ENCODE data around the gene CADM2. TPM values are rescaled to one million over a fixed set of nuclear protein-coding genes. Genes with fewer than 3 reads are reported as not detected.

CADM2 gene
- total RNA-seq, 1 experiment from 2014 or later = not detected

DNA sequence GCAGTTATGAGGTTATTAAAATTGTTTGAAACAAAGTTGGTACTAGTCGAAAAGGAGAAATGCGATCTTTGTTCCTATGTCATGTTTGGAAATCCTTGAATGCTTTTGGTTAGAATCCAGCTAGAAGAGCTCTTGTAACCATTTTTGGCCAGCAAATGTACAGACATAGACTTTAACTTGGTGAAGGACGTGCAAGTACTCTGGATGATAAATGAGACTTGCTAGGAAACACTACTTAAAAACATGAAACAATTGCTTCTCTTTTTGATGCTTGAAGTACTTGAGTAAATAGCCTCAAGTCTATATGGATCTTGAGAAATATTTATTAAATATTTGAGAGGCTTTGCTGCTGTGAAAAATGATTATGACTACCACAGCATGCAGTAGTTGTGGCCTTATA lies 95.8 kb downstream of the CADM2 start:
- Mint-ChIP-seq H3K4me1 (ENCODE audit: insufficient read depth, unreplicated experiment) (no peaks in the 10 kb centered on the region), H3K27me3 (ENCODE audit: insufficient read depth, unreplicated experiment) (peaks cover 44% of the 10 kb centered on the region), H3K36me3 (ENCODE audit: insufficient read depth, unreplicated experiment) (no peaks in the 10 kb centered on the region), H3K27ac (ENCODE audit: low read depth, unreplicated experiment) (no peak overlapping the region), H3K4me3 (ENCODE audit: unreplicated experiment) (no peak overlapping the region), H3K9me3 (ENCODE audit: unreplicated experiment) (no peaks in the 10 kb centered on the region)
- no peak for DNase-seq (ENCODE audit: unreplicated experiment)
- TF ChIP-seq, protein P1, sequence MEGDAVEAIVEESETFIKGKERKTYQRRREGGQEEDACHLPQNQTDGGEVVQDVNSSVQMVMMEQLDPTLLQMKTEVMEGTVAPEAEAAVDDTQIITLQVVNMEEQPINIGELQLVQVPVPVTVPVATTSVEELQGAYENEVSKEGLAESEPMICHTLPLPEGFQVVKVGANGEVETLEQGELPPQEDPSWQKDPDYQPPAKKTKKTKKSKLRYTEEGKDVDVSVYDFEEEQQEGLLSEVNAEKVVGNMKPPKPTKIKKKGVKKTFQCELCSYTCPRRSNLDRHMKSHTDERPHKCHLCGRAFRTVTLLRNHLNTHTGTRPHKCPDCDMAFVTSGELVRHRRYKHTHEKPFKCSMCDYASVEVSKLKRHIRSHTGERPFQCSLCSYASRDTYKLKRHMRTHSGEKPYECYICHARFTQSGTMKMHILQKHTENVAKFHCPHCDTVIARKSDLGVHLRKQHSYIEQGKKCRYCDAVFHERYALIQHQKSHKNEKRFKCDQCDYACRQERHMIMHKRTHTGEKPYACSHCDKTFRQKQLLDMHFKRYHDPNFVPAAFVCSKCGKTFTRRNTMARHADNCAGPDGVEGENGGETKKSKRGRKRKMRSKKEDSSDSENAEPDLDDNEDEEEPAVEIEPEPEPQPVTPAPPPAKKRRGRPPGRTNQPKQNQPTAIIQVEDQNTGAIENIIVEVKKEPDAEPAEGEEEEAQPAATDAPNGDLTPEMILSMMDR (IDR thresholded peaks at IDR 0.05; ENCODE audit: unreplicated experiment) = no peak
- POLR2A ChIA-PET = no interaction called here
- intact Hi-C loops (cut with micrococcal nuclease) = no loop called here
- CTCF ChIA-PET = no interaction called here
- no TSS peak for BruUV-seq (replicated peaks)

DNA sequence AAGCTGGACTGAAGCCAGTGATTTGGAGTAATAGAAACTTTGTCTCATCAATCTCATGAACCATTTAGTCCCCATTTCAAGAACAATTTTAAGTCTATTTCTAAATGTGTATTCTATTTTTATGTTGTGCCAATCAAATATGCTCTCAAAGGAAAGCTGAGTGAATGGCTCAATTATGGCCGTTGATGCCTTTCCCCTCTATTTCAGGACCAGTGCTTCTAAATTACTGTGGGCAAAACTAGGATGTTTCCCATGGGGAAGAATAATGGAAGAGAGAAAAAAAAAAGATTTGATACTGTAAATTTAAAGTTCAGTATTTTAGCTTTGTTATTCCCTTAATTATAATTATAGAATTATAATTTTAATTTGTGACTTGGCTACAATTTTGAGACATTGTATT lies 110.1 kb downstream of the CADM2 start:
- TF ChIP-seq, protein P1 (IDR thresholded peaks at IDR 0.05; ENCODE audit: unreplicated experiment) = no peak
- no peak overlapping the region for H3K4me3 Mint-ChIP-seq (ENCODE audit: unreplicated experiment)
- H3K27me3 Mint-ChIP-seq (ENCODE audit: insufficient read depth, unreplicated experiment) = peaks cover 61% of the 10 kb centered on the region
- no TSS peak for BruUV-seq (replicated peaks)
- no peak overlapping the region for H3K27ac Mint-ChIP-seq (ENCODE audit: low read depth, unreplicated experiment)
- POLR2A ChIA-PET = no interaction called here
- intact Hi-C loops (cut with micrococcal nuclease) = no loop called here
- DNase-seq (ENCODE audit: unreplicated experiment) = no peak
- H3K4me1 Mint-ChIP-seq (ENCODE audit: insufficient read depth, unreplicated experiment) = no peaks in the 10 kb centered on the region
- peaks cover 7% of the 10 kb centered on the region for H3K36me3 Mint-ChIP-seq (ENCODE audit: insufficient read depth, unreplicated experiment)
- H3K9me3 Mint-ChIP-seq (ENCODE audit: unreplicated experiment) = no peaks in the 10 kb centered on the region
- CTCF ChIA-PET = interaction anchor here (0.7 kb wide), 1 partner anchor 529 kb away, joined by 3 read pairs; no protein-coding TSS in a partner anchor

DNA sequence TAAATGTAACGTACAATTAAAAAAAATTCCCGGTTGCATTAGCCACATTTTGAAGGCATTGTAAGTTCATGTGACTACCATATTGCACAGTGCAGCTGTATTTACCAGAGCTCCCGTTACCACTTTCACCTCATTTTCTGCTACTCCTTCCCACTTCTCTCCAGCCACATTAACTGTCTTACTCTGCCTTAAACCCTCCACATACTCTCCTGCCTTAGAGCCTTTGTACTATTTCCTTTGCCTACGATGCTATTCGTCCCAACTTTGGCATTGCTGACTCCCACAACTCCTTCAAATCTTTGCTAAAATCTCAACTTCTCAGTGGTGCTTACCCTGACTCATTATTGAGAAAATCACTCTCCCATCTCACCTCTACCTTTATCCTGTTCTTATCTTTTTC lies 115.2 kb downstream of the CADM2 start:
- Mint-ChIP-seq H3K27ac (ENCODE audit: low read depth, unreplicated experiment) (no peak overlapping the region), H3K4me1 (ENCODE audit: insufficient read depth, unreplicated experiment) (no peaks in the 10 kb centered on the region), H3K36me3 (ENCODE audit: insufficient read depth, unreplicated experiment) (no peaks in the 10 kb centered on the region), H3K9me3 (ENCODE audit: unreplicated experiment) (no peaks in the 10 kb centered on the region), H3K27me3 (ENCODE audit: insufficient read depth, unreplicated experiment) (peaks cover 42% of the 10 kb centered on the region), H3K4me3 (ENCODE audit: unreplicated experiment) (no peak overlapping the region)
- intact Hi-C loops (cut with micrococcal nuclease) = no loop called here
- TF ChIP-seq, protein P1 (IDR thresholded peaks at IDR 0.05; ENCODE audit: unreplicated experiment) = no peak
- POLR2A ChIA-PET = no interaction called here
- no TSS peak for BruUV-seq (replicated peaks)
- CTCF ChIA-PET = no interaction called here
- DNase-seq (ENCODE audit: unreplicated experiment) = no peak

DNA sequence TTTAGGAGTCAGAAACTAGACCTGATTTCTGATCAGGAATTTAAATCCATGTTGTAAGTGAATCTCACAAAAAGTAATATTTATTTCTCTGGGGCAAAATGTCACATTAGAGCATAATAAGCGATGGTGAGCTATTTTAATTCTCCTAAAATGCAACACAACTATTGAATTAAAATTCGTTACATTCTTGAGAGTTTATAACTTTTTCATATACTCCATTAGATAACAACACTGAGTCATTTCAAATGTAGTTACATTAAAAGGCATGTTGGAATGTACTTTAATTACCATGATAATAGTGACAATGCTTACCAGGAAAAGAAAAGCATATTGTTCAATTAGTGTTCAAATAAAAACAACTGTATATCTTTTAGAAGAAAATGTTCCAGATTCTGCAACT lies 116.9 kb downstream of the CADM2 start:
- intact Hi-C loops (cut with micrococcal nuclease) = no loop called here
- Mint-ChIP-seq H3K36me3 (ENCODE audit: insufficient read depth, unreplicated experiment) (no peaks in the 10 kb centered on the region), H3K9me3 (ENCODE audit: unreplicated experiment) (no peaks in the 10 kb centered on the region), H3K4me1 (ENCODE audit: insufficient read depth, unreplicated experiment) (no peaks in the 10 kb centered on the region), H3K27me3 (ENCODE audit: insufficient read depth, unreplicated experiment) (peaks cover 42% of the 10 kb centered on the region), H3K27ac (ENCODE audit: low read depth, unreplicated experiment) (no peak overlapping the region), H3K4me3 (ENCODE audit: unreplicated experiment) (no peak overlapping the region)
- DNase-seq (ENCODE audit: unreplicated experiment) = no peak
- ChIA-PET POLR2A (no interaction called here), CTCF (no interaction called here)
- TF ChIP-seq, protein P1 (IDR thresholded peaks at IDR 0.05; ENCODE audit: unreplicated experiment) = no peak
- BruUV-seq (replicated peaks) = no TSS peak

Measured in MCF 10A (cell line).